ENCODE data around the gene TRPM3.

Gene TRPM3

DNA sequence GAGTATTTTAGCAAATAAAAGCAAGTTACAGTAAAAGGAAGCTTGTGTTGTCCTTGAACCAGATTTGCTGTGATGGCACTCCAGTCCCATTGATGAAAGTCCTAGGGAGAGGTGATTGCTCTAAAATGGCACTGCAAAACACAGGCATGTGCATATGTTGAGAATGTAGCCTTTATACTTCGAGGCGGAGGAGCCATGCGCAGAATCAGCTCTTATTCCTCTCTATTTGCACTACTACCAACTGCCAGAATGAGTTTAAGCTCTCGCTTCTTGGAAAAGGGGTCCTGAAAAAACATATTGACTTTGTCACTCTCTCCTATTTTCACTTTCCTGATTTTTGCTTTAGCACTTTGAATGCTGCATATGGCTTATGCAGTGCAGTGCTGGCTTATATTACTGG lies 429.0 kb downstream of the TRPM3 start:
- POLR2A ChIA-PET = no interaction called here
- DNase-seq (ENCODE audit: extremely low spot score) = no peak
- TF ChIP-seq, protein P1, sequence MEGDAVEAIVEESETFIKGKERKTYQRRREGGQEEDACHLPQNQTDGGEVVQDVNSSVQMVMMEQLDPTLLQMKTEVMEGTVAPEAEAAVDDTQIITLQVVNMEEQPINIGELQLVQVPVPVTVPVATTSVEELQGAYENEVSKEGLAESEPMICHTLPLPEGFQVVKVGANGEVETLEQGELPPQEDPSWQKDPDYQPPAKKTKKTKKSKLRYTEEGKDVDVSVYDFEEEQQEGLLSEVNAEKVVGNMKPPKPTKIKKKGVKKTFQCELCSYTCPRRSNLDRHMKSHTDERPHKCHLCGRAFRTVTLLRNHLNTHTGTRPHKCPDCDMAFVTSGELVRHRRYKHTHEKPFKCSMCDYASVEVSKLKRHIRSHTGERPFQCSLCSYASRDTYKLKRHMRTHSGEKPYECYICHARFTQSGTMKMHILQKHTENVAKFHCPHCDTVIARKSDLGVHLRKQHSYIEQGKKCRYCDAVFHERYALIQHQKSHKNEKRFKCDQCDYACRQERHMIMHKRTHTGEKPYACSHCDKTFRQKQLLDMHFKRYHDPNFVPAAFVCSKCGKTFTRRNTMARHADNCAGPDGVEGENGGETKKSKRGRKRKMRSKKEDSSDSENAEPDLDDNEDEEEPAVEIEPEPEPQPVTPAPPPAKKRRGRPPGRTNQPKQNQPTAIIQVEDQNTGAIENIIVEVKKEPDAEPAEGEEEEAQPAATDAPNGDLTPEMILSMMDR (IDR thresholded peaks at IDR 0.05; ENCODE audit: control extremely low read depth, extremely low read depth, low read depth, missing control alignments) = no peak
- CTCF ChIA-PET = no interaction called here

DNA sequence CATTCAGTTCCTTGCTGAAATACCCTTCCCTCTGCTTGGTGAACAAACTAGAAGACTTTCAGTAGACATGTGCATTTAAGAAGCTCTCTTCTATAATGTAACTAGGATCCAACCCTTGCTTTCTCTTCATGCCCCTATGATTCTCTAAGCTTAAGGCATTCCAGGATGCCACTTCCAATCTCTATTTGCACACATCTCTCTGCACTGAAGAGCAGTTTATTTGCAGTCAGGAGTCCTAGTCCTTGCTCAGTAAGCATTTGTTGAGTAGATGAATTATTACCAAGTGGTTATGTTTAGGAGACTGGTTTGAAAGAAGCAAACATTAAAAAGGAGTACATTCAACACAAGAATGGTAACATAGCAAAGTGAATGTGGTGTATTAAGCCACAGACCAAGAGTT lies 432.7 kb downstream of the TRPM3 start:
- TF ChIP-seq, protein P1 (IDR thresholded peaks at IDR 0.05; ENCODE audit: control extremely low read depth, extremely low read depth, low read depth, missing control alignments) = no peak
- CTCF ChIA-PET = no interaction called here
- POLR2A ChIA-PET = no interaction called here
- no peak for DNase-seq (ENCODE audit: extremely low spot score)

DNA sequence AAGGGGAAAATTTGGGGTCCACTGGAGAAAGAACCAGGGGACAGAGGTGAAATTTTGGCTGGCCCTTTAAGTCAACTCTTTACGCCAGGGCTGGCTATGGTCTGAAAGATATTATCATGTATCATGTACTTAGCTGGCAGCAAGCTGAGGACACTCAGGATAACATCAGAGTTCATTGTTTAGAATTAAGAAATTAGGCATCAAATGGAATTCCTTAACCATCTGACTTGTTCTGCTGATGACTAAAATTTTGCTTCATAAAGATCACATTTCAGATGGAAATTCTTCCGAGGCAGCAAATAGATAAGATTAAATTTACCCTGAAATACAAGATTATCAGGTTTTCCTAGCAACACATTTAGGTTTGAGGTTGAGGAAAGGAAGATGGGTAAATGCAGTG lies 437.6 kb downstream of the TRPM3 start:
- DNase-seq (ENCODE audit: extremely low spot score) = no peak
- TF ChIP-seq, protein P1 (IDR thresholded peaks at IDR 0.05; ENCODE audit: control extremely low read depth, extremely low read depth, low read depth, missing control alignments) = no peak
- POLR2A ChIA-PET = no interaction called here
- CTCF ChIA-PET = interaction anchor here (1.7 kb wide), 1 partner anchor 18 kb away, joined by 3 read pairs; no protein-coding TSS in a partner anchor

DNA sequence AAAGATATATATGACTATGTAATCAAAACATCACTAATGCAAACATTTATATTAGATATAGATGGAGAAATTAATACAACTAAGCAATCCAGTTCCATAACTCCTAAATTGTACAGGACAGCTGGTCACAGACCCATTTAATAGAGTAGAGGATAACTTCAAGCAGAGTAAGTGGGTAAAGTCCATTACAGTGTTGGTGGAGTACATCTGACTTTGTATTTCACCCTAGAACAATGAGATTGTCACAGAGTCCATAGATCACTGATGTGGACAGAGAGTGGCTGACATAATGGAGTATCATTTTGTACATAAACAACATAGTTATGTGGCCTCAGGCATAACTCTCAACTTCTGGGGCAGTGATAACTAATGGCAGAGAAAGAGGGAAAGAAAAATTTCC lies 439.1 kb downstream of the TRPM3 start:
- TF ChIP-seq, protein P1 (IDR thresholded peaks at IDR 0.05; ENCODE audit: control extremely low read depth, extremely low read depth, low read depth, missing control alignments) = no peak
- CTCF ChIA-PET = interaction anchor here (1.4 to 1.7 kb wide), 3 partner anchors 8 to 86 kb away, joined by 3 to 4 read pairs (median 3); no protein-coding TSS in a partner anchor
- POLR2A ChIA-PET = no interaction called here
- DNase-seq (ENCODE audit: extremely low spot score) = no peak

GRCh38 chr9:70679845-70680244 lies 441.6 kb downstream of the TRPM3 start:
- ChIA-PET CTCF (no interaction called here), POLR2A (no interaction called here)
- TF ChIP-seq, protein P1 (IDR thresholded peaks at IDR 0.05; ENCODE audit: control extremely low read depth, extremely low read depth, low read depth, missing control alignments) = no peak

GRCh38 chr9:70678153-70678552 lies 443.3 kb downstream of the TRPM3 start:
- CTCF ChIA-PET = no interaction called here
- POLR2A ChIA-PET = no interaction called here
- TF ChIP-seq, protein P1 (IDR thresholded peaks at IDR 0.05; ENCODE audit: control extremely low read depth, extremely low read depth, low read depth, missing control alignments) = no peak
- no peak for DNase-seq (ENCODE audit: extremely low spot score)

More at GRCh38 chr9:70679845-70680244, 441.6 kb downstream of the TRPM3 start:
- DNase-seq (ENCODE audit: extremely low spot score) = no peak
